Nephron progenitor cell (in vitro differentiated cells): ENCODE data around the gene SSH2.
"Not testable (repeated sequence)": the region's sequence is repeated elsewhere in the genome, so short reads cannot be mapped to it uniquely, and the experiment has no call there.

Experiments used
- DNase-seq: peaks from one replicate; pipeline ENCODE4 v3.0.0; 2021
- H3K27ac Mint-ChIP-seq: 2 replicates; pipeline ENCODE4 v1.8.0; 2021; ENCODE audit warnings: mild to moderate bottlenecking, moderate library complexity, mixed read lengths
- H3K27me3 Mint-ChIP-seq: 2 replicates; pipeline ENCODE4 v1.8.0; 2021; ENCODE audit warnings: mild to moderate bottlenecking, low read depth, mixed read lengths; ENCODE audit not compliant: poor library complexity
- H3K36me3 Mint-ChIP-seq: 2 replicates; pipeline ENCODE4 v1.8.0; 2021; ENCODE audit warnings: low read depth, mixed read lengths
- H3K4me1 Mint-ChIP-seq: 2 replicates; pipeline ENCODE4 v1.8.0; 2021; ENCODE audit warnings: mixed read lengths
- H3K4me3 Mint-ChIP-seq: 2 replicates; pipeline ENCODE4 v1.8.0; 2021; ENCODE audit warnings: mild to moderate bottlenecking, moderate library complexity, mixed read lengths
- H3K9me3 Mint-ChIP-seq: 2 replicates; pipeline ENCODE4 v1.8.0; 2021; ENCODE audit warnings: mild to moderate bottlenecking, moderate library complexity, mixed read lengths
- CTCF ChIP-seq: fragments of 200-600 bp; sonication (generic); IDR thresholded peaks from 2 replicates; pipeline ENCODE4 v1.5.0; 2021; ENCODE audit warnings: antibody characterized with exemption

SSH2 gene

GRCh38 chr17:29682054-29682453, 248.0 kb downstream of the SSH2 start:
- Mint-ChIP-seq H3K9me3 (no peaks in the 10 kb centered on the region), H3K27ac (no peak overlapping the region), H3K27me3 (peaks cover 3% of the 10 kb centered on the region), H3K4me1 (peaks cover 18% of the 10 kb centered on the region), H3K4me3 (no peak overlapping the region), H3K36me3 (peaks cover 12% of the 10 kb centered on the region)
- no peak for DNase-seq
- TF ChIP-seq CTCF = no peak

- Mint-ChIP-seq H3K4me1 (peaks cover 18% of the 10 kb centered on the region), H3K4me3 (no peak overlapping the region), H3K9me3 (no peaks in the 10 kb centered on the region), H3K27ac (no peak overlapping the region), H3K27me3 (no peaks in the 10 kb centered on the region), H3K36me3 (peaks cover 21% of the 10 kb centered on the region)
- DNase-seq = no peak
- no peak for TF ChIP-seq CTCF
Measured at GRCh38 chr17:29677824-29678223, 252.2 kb downstream of the SSH2 start.

GRCh38 chr17:29677221-29677791, 252.7 kb downstream of the SSH2 start:
- Mint-ChIP-seq H3K27me3 (no peaks in the 10 kb centered on the region), H3K27ac (no peak overlapping the region), H3K36me3 (peaks cover 21% of the 10 kb centered on the region), H3K4me1 (peaks cover 14% of the 10 kb centered on the region), H3K4me3 (no peak overlapping the region), H3K9me3 (no peaks in the 10 kb centered on the region)
- TF ChIP-seq CTCF = no peak
- no peak for DNase-seq

- H3K9me3 Mint-ChIP-seq, H3K4me1 Mint-ChIP-seq, H3K27ac Mint-ChIP-seq, H3K4me3 Mint-ChIP-seq, DNase-seq, H3K27me3 Mint-ChIP-seq: not testable (repeated sequence)
- H3K36me3 Mint-ChIP-seq = peaks cover 21% of the 10 kb centered on the region
Measured at GRCh38 chr17:29675961-29676360, 254.1 kb downstream of the SSH2 start.

- no peak overlapping the region for H3K4me3 Mint-ChIP-seq
- DNase-seq = no peak
- H3K27ac Mint-ChIP-seq = no peak overlapping the region
- no peak for TF ChIP-seq CTCF
- peaks cover 9% of the 10 kb centered on the region for H3K4me1 Mint-ChIP-seq
- H3K9me3 Mint-ChIP-seq = no peaks in the 10 kb centered on the region
- H3K36me3 Mint-ChIP-seq = peaks cover 15% of the 10 kb centered on the region
- no peaks in the 10 kb centered on the region for H3K27me3 Mint-ChIP-seq
Measured at GRCh38 chr17:29674281-29674680, 255.7 kb downstream of the SSH2 start.

- no peak for TF ChIP-seq CTCF
- no peaks in the 10 kb centered on the region for H3K9me3 Mint-ChIP-seq
- H3K4me1 Mint-ChIP-seq = peaks cover under 1% of the 10 kb centered on the region
- no peak for DNase-seq
- H3K36me3 Mint-ChIP-seq = peaks cover 30% of the 10 kb centered on the region
- H3K27me3 Mint-ChIP-seq = peaks cover 2% of the 10 kb centered on the region
- H3K27ac Mint-ChIP-seq = no peak overlapping the region
- H3K4me3 Mint-ChIP-seq = no peak overlapping the region
Measured at GRCh38 chr17:29671661-29672060, 258.4 kb downstream of the SSH2 start.
